ENCODE results near the gene PAF1. TPM values are rescaled to one million over a fixed set of nuclear protein-coding genes. Genes with fewer than 3 reads are reported as not detected.

PAF1 gene
- total and polyA plus RNA-seq, 2 donors from 2014 or later: 37.1 to 54.0 TPM

DNA sequence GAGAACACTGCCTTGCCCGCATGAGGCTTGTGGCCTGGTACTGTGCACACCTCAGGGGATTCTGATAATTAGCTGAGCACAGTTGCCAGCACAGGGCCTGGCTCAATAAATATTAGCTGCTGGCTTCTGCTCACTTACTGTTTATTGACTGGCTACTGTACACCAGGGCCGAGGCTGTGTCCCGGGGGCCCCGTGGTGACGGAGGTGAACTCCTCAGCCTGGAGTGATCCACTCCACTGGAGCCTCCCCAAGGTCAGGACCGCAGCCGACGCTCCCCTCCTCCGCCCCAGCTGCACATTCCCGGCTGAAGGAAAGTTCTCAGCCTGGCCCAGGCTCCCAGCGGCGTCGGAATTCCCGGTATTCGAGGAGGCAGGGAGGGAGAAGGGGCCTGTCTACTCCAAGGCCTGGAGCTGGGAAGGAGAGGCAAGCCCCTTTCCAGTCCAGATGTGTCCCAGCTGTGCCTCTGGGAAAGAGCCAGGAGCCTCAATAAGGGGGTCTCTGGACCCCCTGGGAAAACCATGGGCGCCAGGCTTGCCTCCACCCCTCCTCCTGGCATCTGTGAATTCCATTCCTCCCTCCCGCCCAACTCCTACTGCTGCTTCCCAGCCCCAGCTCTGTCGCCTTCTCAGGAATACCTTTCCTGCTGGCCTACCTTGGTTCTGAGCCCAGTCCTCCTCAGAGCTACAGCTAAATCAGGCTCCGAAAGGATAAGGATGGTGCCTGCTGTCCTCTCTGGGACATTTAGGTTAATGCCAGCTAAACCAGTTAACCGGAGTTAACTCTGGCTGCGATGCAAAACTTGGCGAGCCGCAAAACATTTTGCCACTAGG, 37.6 kb upstream of the PAF1 start:
- intact Hi-C loops (cut with DNase I): no loop called here
- Histone ChIP-seq H3K27me3 (ENCODE audit: control insufficient read depth, insufficient read depth, low read length) (no peaks in the 10 kb centered on the region), H3K4me3 (ENCODE audit: low read length in 3 of 3) (peak overlapping the region in 1 of 3 donors; percentile 39), H3K9ac (ENCODE audit: low read length in 3 of 3) (no peak overlapping the region), H3K4me1 (ENCODE audit: control insufficient read depth in 2 of 3, insufficient read depth in 2 of 3, low read depth in 1 of 3, low read length in 3 of 3) (peaks cover 0 to 5% (median 3%) of the 10 kb centered on the region in 3 donors), H3K36me3 (ENCODE audit: control insufficient read depth in 2 of 3, insufficient read depth in 3 of 3, low read length in 3 of 3) (peaks cover 3 to 12% (median 5%) of the 10 kb centered on the region in 3 donors), H3K9me3 (ENCODE audit: control insufficient read depth in 2 of 3, insufficient read depth in 1 of 3, low read length in 3 of 3) (no peaks in the 10 kb centered on the region), H3K27ac (ENCODE audit: low read depth in 2 of 2, low read length in 2 of 2) (peak overlapping the region; percentile 53 to 65)
- TF ChIP-seq, protein P1, sequence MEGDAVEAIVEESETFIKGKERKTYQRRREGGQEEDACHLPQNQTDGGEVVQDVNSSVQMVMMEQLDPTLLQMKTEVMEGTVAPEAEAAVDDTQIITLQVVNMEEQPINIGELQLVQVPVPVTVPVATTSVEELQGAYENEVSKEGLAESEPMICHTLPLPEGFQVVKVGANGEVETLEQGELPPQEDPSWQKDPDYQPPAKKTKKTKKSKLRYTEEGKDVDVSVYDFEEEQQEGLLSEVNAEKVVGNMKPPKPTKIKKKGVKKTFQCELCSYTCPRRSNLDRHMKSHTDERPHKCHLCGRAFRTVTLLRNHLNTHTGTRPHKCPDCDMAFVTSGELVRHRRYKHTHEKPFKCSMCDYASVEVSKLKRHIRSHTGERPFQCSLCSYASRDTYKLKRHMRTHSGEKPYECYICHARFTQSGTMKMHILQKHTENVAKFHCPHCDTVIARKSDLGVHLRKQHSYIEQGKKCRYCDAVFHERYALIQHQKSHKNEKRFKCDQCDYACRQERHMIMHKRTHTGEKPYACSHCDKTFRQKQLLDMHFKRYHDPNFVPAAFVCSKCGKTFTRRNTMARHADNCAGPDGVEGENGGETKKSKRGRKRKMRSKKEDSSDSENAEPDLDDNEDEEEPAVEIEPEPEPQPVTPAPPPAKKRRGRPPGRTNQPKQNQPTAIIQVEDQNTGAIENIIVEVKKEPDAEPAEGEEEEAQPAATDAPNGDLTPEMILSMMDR (IDR thresholded peaks at IDR 0.05; ENCODE audit: borderline replicate concordance, extremely low read depth, insufficient read depth): no peak
- DNase-seq: peak; percentile 92 to 98 (median 93)
- no peak for FAIRE-seq

DNA sequence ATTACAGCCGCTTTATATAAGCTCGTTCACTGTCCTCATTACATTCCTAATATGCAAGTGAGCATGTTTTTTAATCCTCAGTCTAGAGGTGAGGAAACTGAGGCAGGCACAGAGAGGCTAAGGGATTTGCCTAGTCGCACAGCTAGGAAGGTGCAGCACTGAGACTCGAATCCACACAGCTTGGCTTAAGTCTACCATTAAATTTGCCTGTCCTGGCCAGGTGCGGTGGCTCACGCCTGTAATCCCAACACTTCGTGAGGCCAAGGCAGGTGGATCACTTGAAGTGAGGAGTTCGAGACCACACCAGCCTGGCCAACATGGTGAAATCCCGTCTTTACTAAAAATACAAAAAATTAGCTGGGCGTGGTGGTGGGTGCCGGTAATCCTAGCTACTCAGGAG, 36.8 kb upstream of the PAF1 start:
- H3K27ac ChIP-seq (ENCODE audit: low read depth in 2 of 2, low read length in 2 of 2): no peak overlapping the region
- H3K36me3 ChIP-seq (ENCODE audit: control insufficient read depth in 2 of 3, insufficient read depth in 3 of 3, low read length in 3 of 3): peaks cover 0 to 4% (median under 1%) of the 10 kb centered on the region in 3 donors
- no peak for FAIRE-seq

DNA sequence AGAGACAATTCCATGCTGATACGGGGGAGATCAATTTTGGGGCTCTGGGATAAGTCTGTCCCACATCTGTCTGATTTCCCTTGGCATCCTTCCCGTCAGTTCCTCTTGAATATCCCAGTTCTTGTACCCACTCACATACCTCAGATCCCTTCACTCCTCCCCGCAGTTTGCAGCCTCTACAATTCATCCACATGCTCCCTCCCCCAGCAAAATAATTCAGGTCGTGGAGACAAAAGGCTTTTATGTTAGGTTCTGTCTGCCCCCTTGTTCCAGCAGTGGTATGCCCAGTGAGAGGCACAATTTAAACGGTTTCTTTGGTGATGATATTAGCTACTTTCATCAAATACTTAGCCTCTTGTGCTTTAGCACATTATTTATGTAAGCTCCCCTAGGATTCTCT, 35.3 kb upstream of the PAF1 start:
- Histone ChIP-seq H3K4me3 (ENCODE audit: low read length in 3 of 3) (no peak overlapping the region), H3K27me3 (ENCODE audit: control insufficient read depth, insufficient read depth, low read length) (no peaks in the 10 kb centered on the region), H3K9ac (ENCODE audit: low read length in 3 of 3) (no peak overlapping the region), H3K27ac (ENCODE audit: low read depth in 2 of 2, low read length in 2 of 2) (no peak overlapping the region), H3K36me3 (ENCODE audit: control insufficient read depth in 2 of 3, insufficient read depth in 3 of 3, low read length in 3 of 3) (no peaks in the 10 kb centered on the region), H3K9me3 (ENCODE audit: control insufficient read depth in 2 of 3, insufficient read depth in 1 of 3, low read length in 3 of 3) (no peaks in the 10 kb centered on the region), H3K4me1 (ENCODE audit: control insufficient read depth in 2 of 3, insufficient read depth in 2 of 3, low read depth in 1 of 3, low read length in 3 of 3) (peaks cover 0 to 5% (median 3%) of the 10 kb centered on the region in 3 donors)
- no peak for FAIRE-seq
- intact Hi-C loops (cut with DNase I): no loop called here
- DNase-seq: no peak
- TF ChIP-seq, protein P1 (IDR thresholded peaks at IDR 0.05; ENCODE audit: borderline replicate concordance, extremely low read depth, insufficient read depth): no peak

More for the DNA sequence above, 36.8 kb upstream of the PAF1 start:
- peaks cover 0 to 5% (median 3%) of the 10 kb centered on the region in 3 donors for H3K4me1 ChIP-seq (ENCODE audit: control insufficient read depth in 2 of 3, insufficient read depth in 2 of 3, low read depth in 1 of 3, low read length in 3 of 3)
- no peaks in the 10 kb centered on the region for H3K27me3 ChIP-seq (ENCODE audit: control insufficient read depth, insufficient read depth, low read length)
- no peak for DNase-seq
- TF ChIP-seq, protein P1 (IDR thresholded peaks at IDR 0.05; ENCODE audit: borderline replicate concordance, extremely low read depth, insufficient read depth): no peak
- intact Hi-C loops (cut with DNase I): no loop called here
- no peaks in the 10 kb centered on the region for H3K9me3 ChIP-seq (ENCODE audit: control insufficient read depth in 2 of 3, insufficient read depth in 1 of 3, low read length in 3 of 3)
- H3K9ac ChIP-seq (ENCODE audit: low read length in 3 of 3): no peak overlapping the region
- H3K4me3 ChIP-seq (ENCODE audit: low read length in 3 of 3): peak overlapping the region in 1 of 3 donors; percentile 16

All from kidney (tissue), 14 donors.